ENCODE results near the gene KCNK5.

KCNK5 gene

DNA sequence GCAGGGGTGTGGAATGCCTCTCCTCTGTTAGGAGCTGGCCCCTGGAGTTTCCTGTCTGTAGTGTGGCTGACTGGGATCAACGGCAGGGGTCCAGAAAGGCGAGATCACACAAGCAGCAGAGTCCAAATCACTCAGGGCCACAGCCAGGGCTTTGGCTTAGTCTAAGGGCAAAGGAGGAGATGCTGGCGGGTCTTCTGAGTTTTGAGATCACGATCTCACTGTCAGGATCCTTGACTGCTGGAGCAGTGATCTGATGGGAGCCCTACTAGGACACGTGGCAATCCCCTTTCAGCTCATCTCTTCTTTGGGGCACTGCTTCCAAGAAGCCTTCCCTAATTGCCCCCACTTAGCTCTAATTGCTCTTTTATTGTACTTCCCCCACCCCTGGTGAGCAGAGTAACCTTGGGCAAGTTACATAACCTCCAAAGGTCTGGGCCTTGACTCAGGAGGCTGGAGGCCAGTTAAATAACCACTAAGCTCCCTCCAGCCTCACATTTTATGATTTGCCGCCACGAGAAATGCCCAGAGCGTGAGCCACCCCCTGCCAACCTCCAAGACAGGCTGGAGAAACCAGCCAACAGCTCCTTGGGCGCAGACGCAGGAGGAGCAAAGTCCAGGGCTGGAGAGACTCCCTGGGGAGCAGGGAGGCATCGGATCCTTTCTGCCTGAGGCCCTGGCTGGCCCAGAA, 12.0 kb downstream of the KCNK5 start:
- FAIRE-seq (no peak), DNase-seq (ENCODE audit: low spot score) (no peak)

DNA sequence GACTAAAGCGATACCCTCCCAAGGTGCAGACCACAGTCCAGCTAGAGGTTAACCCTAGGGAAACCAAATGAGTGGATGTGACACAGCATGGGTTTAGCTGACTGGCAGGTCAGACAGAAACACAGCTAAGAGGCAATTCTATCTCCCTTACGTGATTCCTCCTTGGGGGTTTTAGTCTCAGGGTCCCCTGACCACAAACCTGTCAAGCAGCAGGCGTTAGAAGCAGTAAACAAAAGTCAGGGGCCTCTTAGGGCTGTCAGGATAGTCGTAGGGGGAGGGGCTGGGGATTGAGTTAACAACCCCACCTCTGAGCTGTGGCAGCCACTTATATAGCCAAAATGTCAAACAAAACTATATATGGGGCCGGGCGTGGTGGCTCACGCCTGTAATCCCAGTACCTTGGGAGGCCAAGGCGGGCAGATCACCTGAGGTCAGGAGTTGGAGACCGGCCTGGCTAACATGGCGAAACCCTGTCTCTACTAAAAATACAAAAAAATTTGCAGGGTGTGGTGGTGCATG, 13.6 kb downstream of the KCNK5 start:
- FAIRE-seq, result no peak
- DNase-seq (ENCODE audit: low spot score), result no peak

DNA sequence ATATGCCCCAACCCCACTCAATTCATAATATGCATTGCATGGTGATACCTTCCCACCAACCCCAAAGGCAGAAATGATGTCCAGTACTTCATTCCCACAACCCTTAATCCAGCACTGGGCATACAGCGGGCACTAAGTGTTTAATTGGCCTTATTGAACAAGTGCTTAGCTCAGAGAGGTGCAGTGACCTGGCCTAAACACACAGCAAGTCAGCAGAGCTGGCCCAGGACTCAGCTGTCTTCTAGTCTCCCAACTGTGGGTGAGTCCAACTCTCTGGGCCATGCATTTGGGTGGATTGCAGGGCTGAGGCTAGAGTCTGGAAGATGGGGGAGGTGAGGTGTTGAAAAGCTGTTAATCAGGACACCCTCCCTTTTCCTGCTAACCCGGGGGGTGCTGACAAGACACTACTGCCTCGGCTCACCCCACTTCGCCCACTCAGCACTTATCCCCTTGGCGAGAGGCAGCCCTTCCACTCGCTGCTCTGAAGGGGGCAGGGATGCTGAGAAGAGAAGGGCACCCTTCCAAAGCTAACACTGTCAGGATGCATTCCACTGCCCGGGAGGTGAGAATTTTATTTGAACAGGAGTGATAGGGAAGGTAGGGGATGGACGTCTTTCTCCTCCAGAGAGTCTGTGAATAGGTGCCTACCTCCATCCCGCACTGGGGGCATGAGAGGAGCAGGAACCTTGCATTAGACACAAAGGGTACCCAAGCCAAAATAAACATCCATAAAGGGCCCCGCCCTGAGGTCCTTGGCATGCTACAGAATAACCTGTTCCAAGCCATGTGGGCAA, 14.2 kb downstream of the KCNK5 start:
- DNase-seq (ENCODE audit: low spot score), result no peak
- FAIRE-seq, result no peak

DNA sequence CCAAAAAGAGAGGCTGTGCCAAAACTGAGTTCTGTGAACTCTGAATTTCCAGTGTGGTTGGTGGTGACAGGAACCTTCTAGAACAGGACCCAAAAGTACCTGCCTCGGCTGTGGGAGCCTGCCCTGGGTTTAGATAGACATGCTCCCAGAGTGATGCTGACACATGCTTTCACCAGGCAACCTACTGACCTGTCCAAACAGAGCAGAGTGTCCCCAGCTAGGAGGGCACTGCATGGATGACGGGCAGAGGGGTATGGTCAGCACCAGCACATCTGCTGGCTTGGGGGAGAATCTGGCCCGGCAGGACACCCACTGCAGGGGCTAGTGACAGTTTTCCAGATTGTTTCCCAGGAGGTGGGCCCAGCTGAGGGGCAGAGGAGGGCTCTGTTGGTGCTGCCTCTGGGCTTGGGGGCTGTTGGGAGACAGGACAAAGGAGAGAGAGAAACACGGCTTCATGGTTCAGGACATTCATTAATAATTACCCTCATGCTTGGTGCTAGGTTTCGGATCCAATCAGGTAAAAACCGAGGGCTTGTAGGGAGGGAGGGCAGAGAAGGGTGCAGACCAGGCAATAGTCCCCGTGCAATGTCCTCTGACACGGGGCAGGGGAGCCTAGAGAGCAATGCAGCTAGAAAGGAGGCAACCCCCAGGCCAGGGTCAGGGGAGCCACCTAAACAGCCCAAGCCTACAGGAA, 15.0 kb downstream of the KCNK5 start:
- FAIRE-seq (no peak), DNase-seq (ENCODE audit: low spot score) (no peak)

DNA sequence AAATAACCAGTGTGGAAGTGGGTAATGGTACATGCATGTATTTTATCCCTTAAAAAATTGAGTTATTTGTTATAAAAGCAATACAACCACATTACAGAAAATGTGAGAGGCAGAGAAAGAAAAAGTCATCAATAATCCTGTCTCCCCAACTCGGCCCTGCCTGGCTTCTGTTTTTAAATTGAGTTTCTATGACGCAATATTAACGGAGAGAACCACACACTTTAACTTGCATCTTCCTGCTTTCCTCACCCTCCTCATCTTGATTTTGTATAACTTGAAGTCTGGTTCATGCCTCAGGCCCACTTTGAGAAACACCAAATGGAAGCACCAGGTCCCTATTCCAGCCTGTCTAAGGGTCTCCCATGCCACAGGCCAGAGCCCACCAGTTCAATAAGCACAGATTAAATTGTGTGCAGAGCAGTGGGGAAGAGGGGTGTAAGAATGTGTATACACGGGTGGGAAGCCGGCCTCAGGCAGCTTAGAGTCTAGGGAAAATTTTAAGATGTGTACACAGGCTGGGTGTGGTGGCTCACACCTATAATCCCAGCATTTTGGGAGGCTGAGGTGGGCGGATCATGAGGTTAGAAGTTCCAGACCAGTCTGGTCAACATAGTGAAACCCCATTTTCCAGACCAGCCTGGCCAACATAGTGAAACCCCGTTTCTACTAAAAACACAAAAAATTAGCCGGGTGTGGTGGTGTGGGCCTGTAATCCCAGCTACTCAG, 15.9 kb downstream of the KCNK5 start:
- DNase-seq (ENCODE audit: low spot score) (no peak), FAIRE-seq (no peak)

DNA sequence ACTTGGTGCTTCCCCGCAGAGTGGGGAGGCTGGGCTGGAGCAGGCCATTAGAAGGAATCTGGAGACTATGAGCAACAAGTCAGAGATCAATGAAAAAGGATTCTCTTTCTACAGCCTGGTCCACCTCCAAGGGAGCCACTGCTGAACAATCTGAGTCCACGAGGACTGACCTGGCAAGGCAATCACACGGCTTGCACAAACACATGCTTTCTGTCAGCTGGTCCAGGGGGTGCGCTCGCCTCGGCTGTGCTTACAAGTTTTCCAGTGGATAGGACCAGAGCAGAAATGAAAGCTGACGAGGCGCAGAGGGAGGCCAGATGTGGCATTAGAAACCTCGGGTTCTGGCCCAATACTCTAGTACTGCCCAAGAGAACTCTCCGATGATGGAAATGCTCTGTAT, 18.1 kb downstream of the KCNK5 start:
- FAIRE-seq, result no peak
- DNase-seq (ENCODE audit: low spot score), result no peak

DNA sequence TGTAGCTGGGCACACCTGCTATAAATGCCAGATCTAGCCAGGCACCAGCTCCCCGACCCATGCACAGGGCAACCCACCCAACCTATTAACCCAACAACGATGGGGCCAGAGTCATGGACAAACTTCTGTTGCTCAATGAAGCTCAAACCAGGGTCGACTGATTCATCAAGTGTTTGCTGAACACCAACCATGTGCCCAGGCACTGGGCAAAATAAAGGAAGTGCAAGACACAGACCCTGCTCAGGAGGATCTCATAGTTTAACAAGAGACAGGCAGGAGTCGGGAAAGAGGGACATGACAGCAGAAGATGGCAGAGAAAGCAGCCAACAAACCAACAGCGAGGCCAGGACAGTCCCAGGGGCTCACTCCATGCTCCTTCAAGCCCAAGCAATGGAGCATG, 18.8 kb downstream of the KCNK5 start:
- FAIRE-seq (no peak), DNase-seq (ENCODE audit: low spot score) (no peak)

DNA sequence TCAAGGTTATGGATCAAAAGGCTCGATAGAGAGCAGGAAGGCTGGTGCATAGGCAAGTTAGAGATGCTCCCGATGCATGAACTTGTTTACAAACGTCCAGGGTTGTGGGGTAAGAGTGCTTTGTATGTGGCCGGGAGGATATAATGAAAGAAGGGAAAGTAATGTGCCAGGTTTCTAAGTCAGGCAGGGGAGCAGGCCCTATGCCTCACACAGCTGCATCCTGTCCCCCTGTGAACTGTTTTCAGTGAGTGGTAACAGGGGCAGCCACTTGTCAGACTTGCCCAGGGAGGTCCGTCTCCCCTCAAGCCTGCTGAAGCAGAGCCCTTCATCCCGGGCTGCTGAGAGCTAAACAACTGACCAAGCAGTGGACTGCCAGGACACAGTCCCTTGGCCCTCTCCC, 19.4 kb downstream of the KCNK5 start:
- DNase-seq (ENCODE audit: low spot score) (no peak), FAIRE-seq (no peak)

DNA sequence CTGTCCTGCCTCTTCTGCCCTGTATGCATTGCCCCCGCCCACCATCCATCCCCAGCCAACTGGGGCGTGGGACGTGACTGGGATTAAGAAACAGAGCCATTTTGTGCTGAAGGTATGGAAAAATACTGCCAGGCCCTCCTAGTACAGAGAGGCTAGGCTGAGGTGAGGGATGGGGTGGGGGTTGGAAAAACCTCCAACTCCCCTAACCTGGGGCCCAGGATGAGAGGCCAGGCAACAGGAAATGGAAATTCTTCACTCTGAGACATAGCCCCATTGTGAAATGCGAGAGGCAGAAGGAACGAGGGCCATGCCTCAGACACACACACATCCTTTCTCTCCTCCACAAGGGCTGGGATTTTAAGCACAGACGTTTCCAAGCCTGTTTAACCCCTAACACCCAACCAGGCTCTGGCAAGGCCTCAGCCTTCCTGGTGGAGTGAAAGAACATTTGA, 19.9 kb downstream of the KCNK5 start:
- DNase-seq (ENCODE audit: low spot score), result no peak

DNA sequence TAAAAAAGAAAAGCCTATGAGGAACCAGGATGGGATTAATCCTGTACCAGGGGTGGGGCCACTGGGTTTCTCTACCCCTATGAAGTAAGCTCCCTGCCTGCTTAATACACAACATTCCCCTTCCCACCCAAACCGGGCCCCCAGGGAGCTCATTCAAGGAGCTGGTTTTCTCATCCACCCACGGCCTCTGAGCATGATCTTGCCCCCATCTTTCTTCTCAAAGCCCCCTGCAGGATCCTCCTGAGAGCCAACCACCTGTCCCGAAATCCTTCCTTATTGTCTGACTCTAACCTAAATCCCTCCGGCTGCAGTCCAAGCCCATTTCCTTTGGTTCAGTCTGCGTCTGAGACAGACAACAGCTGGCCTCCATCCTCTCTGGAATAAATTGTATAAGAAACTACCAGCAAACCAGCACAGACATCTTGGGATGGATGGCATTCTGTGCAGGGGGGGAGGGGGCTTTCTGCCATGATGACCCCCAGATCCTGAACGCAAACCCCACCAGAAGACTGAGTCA, 21.0 kb downstream of the KCNK5 start:
- FAIRE-seq (no peak), DNase-seq (ENCODE audit: low spot score) (no peak)

More for the DNA sequence above, 19.9 kb downstream of the KCNK5 start:
- no peak for FAIRE-seq

DNA sequence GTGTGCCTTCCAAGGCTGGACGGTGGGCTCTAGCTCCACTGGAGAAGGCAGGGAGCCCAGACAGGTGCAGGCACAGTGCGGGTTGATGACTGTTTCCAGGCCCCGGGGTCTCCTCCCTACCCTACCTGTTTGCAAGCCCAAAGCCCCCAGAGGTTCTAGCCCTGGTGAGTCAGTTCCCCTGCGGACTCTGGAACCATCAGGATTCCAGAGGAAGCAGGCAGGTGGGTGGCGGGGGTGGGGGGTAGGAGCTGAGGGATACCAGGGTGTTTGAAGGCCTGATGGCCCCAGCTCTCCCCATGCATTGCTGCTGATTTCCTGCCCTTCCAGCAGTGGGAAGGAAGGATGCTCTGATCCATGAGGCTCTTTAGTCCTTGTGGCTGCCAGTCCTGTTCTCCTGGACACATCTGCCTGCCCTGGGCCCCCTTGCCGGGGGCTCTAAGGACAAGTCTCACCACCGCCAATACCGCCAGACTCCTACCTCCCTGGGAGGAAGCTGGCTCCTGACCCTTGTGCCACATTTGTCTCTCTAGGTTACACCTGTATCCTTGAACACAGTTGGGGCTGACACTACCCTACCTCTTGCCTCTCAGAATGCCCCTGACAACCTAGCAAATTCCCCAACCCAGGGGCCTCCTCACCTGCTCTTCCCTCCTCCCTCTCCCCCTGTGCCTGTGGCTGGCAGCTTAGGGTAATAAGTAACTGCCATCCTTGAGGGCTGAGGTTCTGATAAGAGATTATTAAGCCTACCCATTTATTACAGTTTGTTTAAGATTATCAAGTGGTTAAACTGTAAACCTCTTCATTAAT, 21.7 kb downstream of the KCNK5 start:
- FAIRE-seq, result no peak
- DNase-seq (ENCODE audit: low spot score), result no peak

DNA sequence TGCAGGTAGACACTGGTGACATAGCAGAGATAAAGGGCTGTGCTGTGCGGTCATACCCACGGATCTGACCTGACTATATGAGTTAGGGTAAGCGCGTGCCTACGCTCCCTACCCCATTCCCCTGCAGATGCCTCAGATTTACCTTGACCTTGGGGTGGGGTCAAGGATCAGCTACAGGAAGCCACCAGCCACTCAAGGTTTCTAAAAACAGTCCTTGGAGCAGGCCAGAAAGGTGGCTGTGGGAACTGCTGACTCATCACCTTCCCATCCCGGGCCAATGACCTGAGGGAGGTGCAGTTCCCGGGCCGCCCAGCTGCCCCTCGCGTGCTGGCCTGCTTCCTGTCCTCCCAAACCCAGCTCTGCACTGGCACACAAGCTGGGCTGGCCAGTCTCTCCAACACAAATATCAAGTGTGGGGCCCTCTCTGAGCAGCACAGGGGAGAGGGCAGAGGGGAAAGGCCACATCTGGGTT, 23.0 kb downstream of the KCNK5 start:
- no peak for FAIRE-seq

DNA sequence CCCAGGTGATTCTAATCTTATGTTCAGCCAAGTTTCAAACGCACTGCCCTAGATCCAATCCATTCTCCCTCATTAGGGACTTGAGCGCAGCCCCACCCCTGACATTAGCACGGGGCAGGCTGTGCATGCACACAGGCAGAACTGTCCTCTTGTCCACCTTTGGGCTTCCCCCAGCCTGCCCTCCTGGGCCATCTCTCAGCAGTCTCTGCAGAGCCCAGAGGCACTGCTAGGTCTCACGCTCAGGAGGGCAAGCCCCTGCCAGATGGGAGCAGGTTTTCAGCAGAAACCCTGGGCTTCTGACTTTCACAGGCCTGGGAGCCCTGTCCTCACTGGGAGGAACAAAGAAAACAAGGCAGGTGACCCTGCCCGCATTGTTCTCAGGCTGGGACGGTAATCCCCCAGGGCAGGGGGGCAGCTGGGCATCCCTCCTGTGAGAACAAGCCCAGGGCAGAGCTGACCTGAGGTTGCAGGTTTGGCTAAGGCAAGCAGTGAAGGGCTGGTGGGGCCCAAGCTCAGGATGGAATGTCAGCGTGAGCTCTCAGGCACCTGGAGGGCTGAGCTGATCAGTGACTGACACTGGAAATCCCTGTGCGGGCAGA, 24.5 kb downstream of the KCNK5 start:
- DNase-seq (ENCODE audit: low spot score) (no peak), FAIRE-seq (no peak)

More for the DNA sequence above, 23.0 kb downstream of the KCNK5 start:
- no peak for DNase-seq (ENCODE audit: low spot score)

DNA sequence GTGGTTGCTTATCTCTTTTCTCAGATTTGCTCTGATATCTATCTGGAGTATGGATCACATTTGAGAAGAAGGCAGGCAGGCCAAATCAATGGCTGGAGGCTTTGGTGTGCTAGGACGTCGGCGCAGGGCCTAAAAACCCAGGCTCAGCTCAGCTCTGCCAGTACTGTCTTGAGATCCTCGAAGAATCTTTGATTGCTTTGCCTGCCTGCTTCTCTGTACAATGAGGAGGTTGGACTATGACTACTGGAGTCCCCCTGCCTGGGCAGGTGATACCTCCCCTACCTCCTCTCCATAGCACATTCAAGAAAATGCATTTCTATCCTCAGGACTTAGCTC, 25.1 kb downstream of the KCNK5 start:
- no peak for FAIRE-seq
- DNase-seq (ENCODE audit: low spot score), result no peak

DNA sequence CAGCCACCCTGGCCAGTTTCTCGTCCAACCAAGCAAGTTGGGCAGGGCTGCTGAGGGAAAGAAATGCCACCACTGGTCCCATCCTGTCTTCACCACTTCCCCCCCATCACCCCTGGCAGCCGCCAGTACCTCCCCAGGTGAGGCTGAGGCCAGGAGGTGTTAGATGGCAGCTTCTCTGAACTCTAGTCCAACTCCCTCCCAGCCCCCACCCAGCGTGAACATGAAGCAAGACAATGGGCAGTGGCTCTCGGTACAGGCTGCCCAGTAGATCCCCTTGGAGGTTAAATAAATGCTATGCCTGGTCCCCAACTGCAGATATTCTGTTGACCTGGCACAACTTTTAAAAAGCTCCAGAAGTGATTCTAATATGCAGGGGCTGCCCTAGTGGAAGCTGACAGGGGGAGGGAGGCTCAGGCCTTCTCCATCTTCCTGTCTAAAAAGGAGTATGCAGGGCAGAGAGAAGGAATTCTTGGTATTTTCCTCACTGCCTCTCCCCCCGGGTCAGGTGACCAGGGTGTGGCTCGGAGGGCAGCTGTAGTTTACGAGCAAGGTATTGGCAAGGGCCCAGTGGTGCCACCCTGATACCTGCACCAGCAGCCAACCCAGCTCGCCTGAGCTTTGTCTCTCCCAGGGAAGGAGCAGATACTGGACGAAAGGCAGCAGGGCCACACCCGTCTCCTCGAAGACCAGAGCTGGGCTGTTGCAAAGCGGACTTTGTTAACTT, 25.7 kb downstream of the KCNK5 start:
- DNase-seq (ENCODE audit: low spot score) (no peak), FAIRE-seq (no peak)

DNA sequence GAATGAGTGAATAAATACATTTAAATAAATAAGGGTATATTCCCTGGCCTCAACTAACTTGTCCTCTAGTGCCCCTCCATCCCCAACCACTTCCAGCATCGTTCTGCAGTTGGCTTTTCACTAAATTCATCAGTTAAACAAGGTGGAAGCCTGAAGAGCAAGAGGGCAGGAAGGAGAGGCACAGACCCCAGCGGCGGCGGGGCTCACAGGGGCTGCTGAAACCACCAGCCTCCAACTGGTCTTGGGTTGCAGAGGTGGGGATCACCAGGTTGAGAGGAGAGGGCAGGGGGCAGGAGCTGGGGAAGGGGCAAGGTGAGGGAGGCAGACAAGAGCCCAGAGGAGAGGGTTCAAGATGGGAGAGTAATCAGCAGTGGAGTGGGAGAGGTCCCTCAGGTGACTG, 27.1 kb downstream of the KCNK5 start:
- FAIRE-seq (no peak), DNase-seq (ENCODE audit: low spot score) (no peak)

DNA sequence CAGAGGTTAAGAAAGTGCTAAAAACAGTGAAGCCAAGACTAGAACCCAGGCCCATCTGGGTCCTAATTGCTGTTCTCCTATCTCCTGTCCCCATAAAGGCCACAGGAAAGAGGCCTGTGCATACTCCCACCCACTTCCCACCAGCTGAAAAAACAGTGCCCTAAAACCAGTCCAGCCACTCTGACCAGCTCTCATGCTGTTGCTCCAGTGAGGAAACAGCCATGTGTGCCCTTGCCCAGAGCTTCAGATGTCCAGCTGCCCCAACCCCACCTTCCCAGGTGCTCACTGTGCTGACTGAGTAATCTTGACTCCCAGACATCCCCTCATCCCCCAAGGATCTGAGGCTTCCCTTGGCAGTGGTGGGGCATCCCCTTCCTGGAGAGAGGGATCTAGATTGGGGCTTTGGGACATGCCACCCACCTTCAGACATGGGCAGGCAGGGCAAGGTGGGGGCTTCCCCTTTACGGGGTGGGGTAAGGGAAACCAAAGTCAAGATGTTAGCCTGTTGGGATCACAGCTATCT, 28.7 kb downstream of the KCNK5 start:
- DNase-seq (ENCODE audit: low spot score), result no peak
- no peak for FAIRE-seq

DNA sequence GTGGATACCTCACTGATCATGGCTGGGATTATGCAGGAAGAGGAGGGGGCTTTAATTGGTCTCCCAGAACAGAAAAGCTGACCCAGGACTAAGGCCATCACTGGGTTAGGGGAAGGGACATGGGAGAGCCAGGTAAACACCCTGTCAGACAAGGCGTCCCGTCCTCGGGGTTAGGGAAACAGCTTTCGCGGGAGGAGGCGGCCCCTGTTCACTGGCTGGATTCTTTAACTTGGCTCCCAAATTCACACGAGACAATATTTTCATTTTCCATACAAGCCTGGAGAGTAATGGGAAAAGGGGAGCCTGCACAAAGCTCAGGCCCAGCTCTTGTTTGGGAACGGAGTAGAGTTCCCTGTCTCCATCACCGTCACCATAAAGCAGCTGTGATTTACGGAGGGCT, 29.3 kb downstream of the KCNK5 start:
- DNase-seq (ENCODE audit: low spot score) (no peak), FAIRE-seq (no peak)

Data from RCC 7860 (cell line).